GM18520 (cell line): ENCODE measurements around the gene LACRT.
"Not testable (repeated sequence)": the region's sequence is repeated elsewhere in the genome, so short reads cannot be mapped to it uniquely, and the experiment has no call there.

Experiments
- ATAC-seq: cut with Tn5 transposase; IDR thresholded peaks from one replicate; pipeline ENCODE4 v1.9.1; 2021; ENCODE audit not compliant: unreplicated experiment

LACRT gene

GRCh38 chr12:54641089-54641488 lies 6.4 kb upstream of the LACRT start:
- ATAC-seq = no peak

GRCh38 chr12:54639112-54639511 lies 4.4 kb upstream of the LACRT start:
- not testable (repeated sequence) for ATAC-seq

GRCh38 chr12:54631988-54632728 lies 2.5 kb downstream of the LACRT start:
- ATAC-seq = no peak

GRCh38 chr12:54631551-54631950 lies 3.1 kb downstream of the LACRT start:
- ATAC-seq = no peak

GRCh38 chr12:54629925-54630324 lies 4.8 kb downstream of the LACRT start:
- no peak for ATAC-seq

- ATAC-seq = no peak
Observed at GRCh38 chr12:54628186-54628846, 6.4 kb downstream of the LACRT start.

- ATAC-seq = no peak
Observed at GRCh38 chr12:54627304-54627703, 7.4 kb downstream of the LACRT start.

GRCh38 chr12:54625598-54625997 lies 9.1 kb downstream of the LACRT start:
- ATAC-seq = no peak

GRCh38 chr12:54624315-54625279 lies 10.1 kb downstream of the LACRT start:
- no peak for ATAC-seq

GRCh38 chr12:54622463-54623183 lies 12.1 kb downstream of the LACRT start:
- ATAC-seq = no peak

GRCh38 chr12:54616933-54617680 lies 17.6 kb downstream of the LACRT start:
- no peak for ATAC-seq

- no peak for ATAC-seq
Observed at GRCh38 chr12:54612225-54612750, 22.4 kb downstream of the LACRT start.

GRCh38 chr12:54611715-54612149 lies 23.0 kb downstream of the LACRT start:
- ATAC-seq = no peak

GRCh38 chr12:54608769-54609168 lies 25.9 kb downstream of the LACRT start:
- ATAC-seq = no peak

GRCh38 chr12:54608156-54608555 lies 26.5 kb downstream of the LACRT start:
- ATAC-seq = no peak

- ATAC-seq = no peak
Observed at GRCh38 chr12:54606556-54606955, 28.1 kb downstream of the LACRT start.

- no peak for ATAC-seq
Observed at GRCh38 chr12:54605138-54605970, 29.3 kb downstream of the LACRT start.

- ATAC-seq = no peak
Observed at GRCh38 chr12:54604436-54604835, 30.3 kb downstream of the LACRT start.

- ATAC-seq = no peak
Observed at GRCh38 chr12:54603872-54604271, 30.8 kb downstream of the LACRT start.
